ENCODE data around the gene RPTOR. TPM values are rescaled to one million over a fixed set of nuclear protein-coding genes. Genes with fewer than 3 reads are reported as not detected.

Gene RPTOR
- total and polyA plus RNA-seq, 2 donors (not counting 1 experiment from before 2014, with no cell fraction given) = 6.7 to 22.8 TPM

- Histone ChIP-seq H3K4me3 (replicated peaks in 1 of 4; ENCODE audit: control extremely low read depth in 1 of 4, insufficient read depth in 1 of 4, low read depth in 3 of 4, low read length in 4 of 4) (no peak overlapping the region), H3K4me2 (ENCODE audit: extremely low read depth, insufficient read depth, low read length) (no peak overlapping the region), H3K4me1 (ENCODE audit: control insufficient read depth, extremely low read depth, insufficient read depth, low read length) (no peaks in the 10 kb centered on the region), H4K20me1 (ENCODE audit: control insufficient read depth, extremely low read depth, insufficient read depth, low read length) (no peaks in the 10 kb centered on the region), H3K9me3 (ENCODE audit: control insufficient read depth, insufficient read depth, low read depth, low read length) (no peaks in the 10 kb centered on the region), H2AFZ (ENCODE audit: low read length) (no peak overlapping the region), H3K36me3 (ENCODE audit: control insufficient read depth, insufficient read depth, low read length) (no peaks in the 10 kb centered on the region), H3K9ac (ENCODE audit: insufficient read depth, low read length) (no peak overlapping the region), H3K79me2 (ENCODE audit: control insufficient read depth, insufficient read depth, low read length) (peaks cover 21% of the 10 kb centered on the region), H3K27me3 (ENCODE audit: control insufficient read depth, insufficient read depth, low read length) (no peaks in the 10 kb centered on the region), H3K27ac (ENCODE audit: insufficient read depth, low read length) (no peak overlapping the region)
- DNase-seq (ENCODE audit: low read depth in 2 of 2) = no peak
- TF ChIP-seq EZH2 (IDR thresholded peaks at IDR 0.05; ENCODE audit: low read length, missing control alignments) (no peak), CTCF (conservative IDR thresholded peaks at IDR 0.05 in 1 of 2, IDR thresholded peaks at IDR 0.05 in 1 of 2; ENCODE audit: low read depth in 1 of 2, low read length in 2 of 2) (no peak)
These were observed 60.0 kb downstream of the RPTOR start for GRCh38 chr17:80604670-80605010.

GRCh38 chr17:80605326-80606066 lies 60.9 kb downstream of the RPTOR start:
- no peak overlapping the region for H3K27ac ChIP-seq (ENCODE audit: insufficient read depth, low read length)
- H3K4me1 ChIP-seq (ENCODE audit: control insufficient read depth, extremely low read depth, insufficient read depth, low read length) = no peaks in the 10 kb centered on the region
- no peaks in the 10 kb centered on the region for H3K27me3 ChIP-seq (ENCODE audit: control insufficient read depth, insufficient read depth, low read length)
- peaks cover 26% of the 10 kb centered on the region for H3K79me2 ChIP-seq (ENCODE audit: control insufficient read depth, insufficient read depth, low read length)
- H3K9me3 ChIP-seq (ENCODE audit: control insufficient read depth, insufficient read depth, low read depth, low read length) = no peaks in the 10 kb centered on the region
- H2AFZ ChIP-seq (ENCODE audit: low read length) = no peak overlapping the region
- no peaks in the 10 kb centered on the region for H4K20me1 ChIP-seq (ENCODE audit: control insufficient read depth, extremely low read depth, insufficient read depth, low read length)
- H3K9ac ChIP-seq (ENCODE audit: insufficient read depth, low read length) = no peak overlapping the region
- H3K4me2 ChIP-seq (ENCODE audit: extremely low read depth, insufficient read depth, low read length) = no peak overlapping the region
- DNase-seq (ENCODE audit: low read depth in 2 of 2) = peak in 1 of 2 donors; percentile 64
- TF ChIP-seq CTCF (conservative IDR thresholded peaks at IDR 0.05 in 1 of 2, IDR thresholded peaks at IDR 0.05 in 1 of 2; ENCODE audit: low read depth in 1 of 2, low read length in 2 of 2) (no peak), EZH2 (IDR thresholded peaks at IDR 0.05; ENCODE audit: low read length, missing control alignments) (no peak)
- H3K4me3 ChIP-seq (replicated peaks in 1 of 4; ENCODE audit: control extremely low read depth in 1 of 4, insufficient read depth in 1 of 4, low read depth in 3 of 4, low read length in 4 of 4) = no peak overlapping the region
- H3K36me3 ChIP-seq (ENCODE audit: control insufficient read depth, insufficient read depth, low read length) = no peaks in the 10 kb centered on the region

GRCh38 chr17:80608326-80608725 lies 63.7 kb downstream of the RPTOR start:
- Histone ChIP-seq H3K4me2 (ENCODE audit: extremely low read depth, insufficient read depth, low read length) (no peak overlapping the region), H4K20me1 (ENCODE audit: control insufficient read depth, extremely low read depth, insufficient read depth, low read length) (no peaks in the 10 kb centered on the region), H3K27ac (ENCODE audit: insufficient read depth, low read length) (no peak overlapping the region), H3K27me3 (ENCODE audit: control insufficient read depth, insufficient read depth, low read length) (no peaks in the 10 kb centered on the region), H2AFZ (ENCODE audit: low read length) (no peak overlapping the region), H3K9me3 (ENCODE audit: control insufficient read depth, insufficient read depth, low read depth, low read length) (no peaks in the 10 kb centered on the region), H3K79me2 (ENCODE audit: control insufficient read depth, insufficient read depth, low read length) (peaks cover 28% of the 10 kb centered on the region), H3K36me3 (ENCODE audit: control insufficient read depth, insufficient read depth, low read length) (no peaks in the 10 kb centered on the region), H3K4me1 (ENCODE audit: control insufficient read depth, extremely low read depth, insufficient read depth, low read length) (no peaks in the 10 kb centered on the region), H3K9ac (ENCODE audit: insufficient read depth, low read length) (no peak overlapping the region), H3K4me3 (replicated peaks in 1 of 4; ENCODE audit: control extremely low read depth in 1 of 4, insufficient read depth in 1 of 4, low read depth in 3 of 4, low read length in 4 of 4) (no peak overlapping the region)
- TF ChIP-seq CTCF (conservative IDR thresholded peaks at IDR 0.05 in 1 of 2, IDR thresholded peaks at IDR 0.05 in 1 of 2; ENCODE audit: low read depth in 1 of 2, low read length in 2 of 2) (no peak), EZH2 (IDR thresholded peaks at IDR 0.05; ENCODE audit: low read length, missing control alignments) (no peak)
- DNase-seq (ENCODE audit: low read depth in 2 of 2) = no peak
